GM19023 (cell line): Measurements from ENCODE around the gene CAPN13.
A peak's percentile ranks its signal among the peaks of the same experiment; 100 is the strongest.

ENCODE experiments used
- ATAC-seq: cut with Tn5 transposase; IDR thresholded peaks from one replicate; pipeline ENCODE4 v1.9.1; 2021; ENCODE audit warnings: mild to moderate bottlenecking, moderate library complexity; ENCODE audit not compliant: unreplicated experiment

The CAPN13 gene

GRCh38 chr2:30732376-30732775 is 74.9 kb downstream of the CAPN13 start:
- no peak for ATAC-seq

- ATAC-seq: no peak
Observed at GRCh38 chr2:30731706-30732105, 75.5 kb downstream of the CAPN13 start.

GRCh38 chr2:30730736-30731647 is 76.3 kb downstream of the CAPN13 start:
- ATAC-seq: no peak

GRCh38 chr2:30729031-30729430 is 78.2 kb downstream of the CAPN13 start:
- ATAC-seq: no peak

GRCh38 chr2:30722936-30723725 is 84.1 kb downstream of the CAPN13 start:
- ATAC-seq: no peak

GRCh38 chr2:30721668-30722647 is 85.3 kb downstream of the CAPN13 start:
- no peak for ATAC-seq

- no peak for ATAC-seq
Observed at GRCh38 chr2:30721241-30721640, 86.0 kb downstream of the CAPN13 start.

GRCh38 chr2:30717081-30717650 is 90.1 kb downstream of the CAPN13 start:
- no peak for ATAC-seq

GRCh38 chr2:30716123-30716900 is 90.9 kb downstream of the CAPN13 start:
- ATAC-seq: no peak

GRCh38 chr2:30714811-30715709 is 92.2 kb downstream of the CAPN13 start:
- no peak for ATAC-seq

GRCh38 chr2:30713698-30714097 is 93.5 kb downstream of the CAPN13 start:
- no peak for ATAC-seq

GRCh38 chr2:30711646-30712085 is 95.6 kb downstream of the CAPN13 start:
- ATAC-seq: peak; percentile 78

- no peak for ATAC-seq
Observed at GRCh38 chr2:30710461-30710860, 96.8 kb downstream of the CAPN13 start.

- no peak for ATAC-seq
Observed at GRCh38 chr2:30710016-30710415, 97.2 kb downstream of the CAPN13 start.

GRCh38 chr2:30709516-30709915 is 97.7 kb downstream of the CAPN13 start:
- no peak for ATAC-seq

- ATAC-seq: no peak
Observed at GRCh38 chr2:30708491-30709290, 98.6 kb downstream of the CAPN13 start.

GRCh38 chr2:30707304-30707903 is 99.8 kb downstream of the CAPN13 start:
- no peak for ATAC-seq
